Astrocyte of the hippocampus (primary cell): ENCODE results near the gene SPEF1.

Experiments
- DNase-seq: peaks from one replicate; pipeline ENCODE4 v3.0.0; 2011; ENCODE audit warnings: low read depth, low spot score

SPEF1 gene

DNA sequence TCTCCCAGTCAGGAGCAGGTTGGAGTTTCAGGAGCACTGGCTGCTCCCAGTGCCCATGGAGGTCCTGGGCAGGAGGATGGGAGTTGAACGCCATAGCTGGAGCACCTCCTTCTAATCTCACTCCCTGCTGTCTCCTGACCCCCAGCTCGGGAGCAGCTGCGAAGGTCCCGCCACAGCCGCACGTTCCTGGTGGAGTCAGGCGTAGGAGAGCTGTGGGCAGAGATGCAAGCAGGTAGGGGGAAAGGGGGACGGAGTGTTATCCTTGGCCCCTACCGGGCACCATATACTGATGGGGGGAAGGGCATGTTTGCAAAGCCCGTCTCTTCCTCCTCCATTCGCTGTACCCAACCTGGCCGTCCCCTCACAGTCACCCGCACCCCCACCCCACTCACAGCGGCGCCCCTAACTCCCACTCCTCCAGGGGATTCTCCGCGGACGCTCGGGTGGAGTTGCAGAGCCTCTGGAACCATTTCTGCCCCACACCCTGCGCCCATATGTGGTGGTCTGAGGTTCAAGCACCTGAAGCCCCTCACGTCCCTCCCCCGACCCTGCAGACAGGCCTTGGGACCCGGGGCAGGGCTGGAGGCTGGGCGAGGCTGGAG, 32.1 kb downstream of the SPEF1 start:
- no peak for DNase-seq

DNA sequence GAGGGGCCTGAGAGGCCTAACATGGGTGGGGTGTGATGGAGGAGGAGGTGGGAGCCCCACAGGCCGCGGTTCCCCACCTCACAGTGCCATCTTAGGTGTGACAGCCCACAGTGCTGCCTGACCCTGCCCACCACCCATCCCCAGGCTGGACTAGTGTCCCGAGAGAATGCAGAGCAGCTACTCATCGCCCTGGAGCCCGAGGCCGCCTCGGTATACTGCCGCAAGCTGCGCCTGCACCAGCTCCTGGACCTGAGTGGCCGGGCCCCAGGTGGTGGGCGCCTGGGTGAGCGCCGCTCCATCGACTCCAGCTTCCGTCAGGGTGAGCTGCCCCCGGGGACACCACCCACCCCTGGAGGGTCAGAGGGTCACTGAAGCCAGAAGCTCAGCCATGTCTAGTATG, 33.2 kb downstream of the SPEF1 start:
- no peak for DNase-seq

DNA sequence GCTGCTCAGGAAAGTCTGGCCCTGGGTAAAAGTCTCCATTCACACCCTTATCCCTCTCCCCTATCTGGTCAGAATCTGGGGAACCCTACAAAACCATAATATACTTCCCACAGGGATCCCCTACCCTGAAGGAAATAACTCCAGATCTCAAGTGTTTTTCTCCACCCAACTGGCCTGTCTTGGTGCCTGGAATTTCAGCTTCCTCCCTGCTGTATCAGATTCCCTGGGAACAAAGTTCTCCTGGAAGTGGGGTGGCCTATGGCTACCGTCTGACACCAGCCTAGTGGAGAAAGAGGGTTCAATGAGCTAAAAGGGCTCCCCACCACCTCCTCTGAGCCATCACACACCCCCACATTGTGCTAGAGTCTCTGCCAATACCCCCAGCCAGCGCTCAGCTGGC, 33.8 kb downstream of the SPEF1 start:
- DNase-seq = no peak

DNA sequence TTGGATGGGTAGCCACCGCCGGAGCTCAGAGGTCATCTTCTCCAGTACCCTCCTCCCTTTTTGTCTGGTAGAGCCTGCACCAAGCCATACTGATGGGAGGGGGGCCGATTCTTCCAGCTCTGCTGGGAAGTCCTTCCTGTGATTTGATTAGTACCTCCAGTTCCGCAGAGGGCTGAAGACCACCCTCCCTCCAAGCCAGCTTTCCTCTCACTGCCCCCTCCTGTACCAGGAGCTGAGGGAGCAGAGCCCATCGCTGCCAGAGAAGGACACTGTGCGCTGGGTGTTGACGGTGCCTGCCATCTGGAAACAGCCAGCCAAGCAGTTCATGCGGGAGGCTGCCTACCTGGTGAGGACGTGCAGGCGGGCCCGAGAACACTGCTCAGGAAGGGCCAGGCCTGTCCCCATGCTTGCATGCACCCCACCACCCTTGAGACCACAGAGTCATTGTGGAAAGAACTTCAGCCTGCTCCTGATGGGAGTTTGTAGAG, 35.5 kb downstream of the SPEF1 start:
- no peak for DNase-seq

DNA sequence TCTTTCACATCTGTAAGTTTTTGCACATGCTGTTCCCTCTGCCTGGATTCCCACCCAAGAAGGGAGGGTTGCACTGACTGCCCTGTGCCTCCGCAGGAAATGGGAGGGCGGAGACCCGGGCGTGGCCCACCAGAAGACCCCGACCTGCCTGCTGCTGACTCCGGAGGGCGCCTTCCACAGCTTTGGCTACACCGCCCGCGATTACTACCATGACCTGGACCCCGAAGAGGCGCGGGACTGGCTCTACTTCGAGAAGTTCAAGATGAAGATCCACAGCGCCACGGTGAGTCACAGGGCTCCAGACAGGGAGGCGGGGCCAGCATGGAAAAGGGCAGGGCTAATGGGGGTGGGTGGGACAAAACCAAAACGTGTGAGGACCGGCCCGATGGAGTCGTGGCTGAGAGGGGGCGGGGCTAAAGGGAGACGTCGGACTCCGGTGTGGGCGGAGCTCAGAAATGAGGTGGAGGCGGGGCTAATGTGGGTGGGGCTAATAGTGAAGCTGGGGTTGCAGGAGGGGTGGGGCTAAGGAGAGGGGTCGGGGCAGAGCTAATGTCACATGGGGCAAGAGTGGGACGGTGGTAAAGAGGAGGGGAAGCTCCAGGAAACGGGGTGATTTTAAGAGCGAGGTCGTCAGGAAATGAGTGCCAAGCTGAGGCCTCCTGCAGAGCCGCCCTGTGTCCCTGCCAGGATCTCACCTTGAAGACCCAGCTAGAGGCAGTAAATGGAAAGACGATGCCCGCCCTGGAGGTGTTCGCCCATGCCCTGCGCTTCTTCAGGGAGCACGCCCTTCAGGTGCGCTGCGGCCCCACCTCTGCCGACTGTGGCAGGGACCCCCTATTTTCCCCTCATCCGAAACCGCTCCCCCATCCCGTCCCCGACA, 36.2 kb downstream of the SPEF1 start:
- peak; percentile 64 for DNase-seq

DNA sequence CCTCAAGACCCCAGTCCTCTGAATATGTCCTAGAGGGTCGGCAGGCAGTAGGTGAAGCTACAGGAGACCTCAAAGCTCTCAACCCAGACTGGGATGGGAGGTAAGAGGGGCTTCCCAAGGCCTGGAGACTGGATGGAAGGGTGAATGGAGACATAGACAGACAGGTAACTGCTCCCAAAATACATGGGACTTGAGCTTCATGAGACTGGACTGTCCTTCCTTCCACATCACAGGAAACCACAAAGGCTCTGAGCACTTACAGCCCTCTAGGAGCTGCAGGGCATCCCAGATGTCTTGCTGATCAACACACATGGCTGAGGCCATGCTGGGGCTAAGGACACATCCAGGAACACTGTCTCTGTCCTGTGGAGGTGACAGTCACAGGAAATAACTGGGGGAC, 37.2 kb downstream of the SPEF1 start:
- DNase-seq = no peak

DNA sequence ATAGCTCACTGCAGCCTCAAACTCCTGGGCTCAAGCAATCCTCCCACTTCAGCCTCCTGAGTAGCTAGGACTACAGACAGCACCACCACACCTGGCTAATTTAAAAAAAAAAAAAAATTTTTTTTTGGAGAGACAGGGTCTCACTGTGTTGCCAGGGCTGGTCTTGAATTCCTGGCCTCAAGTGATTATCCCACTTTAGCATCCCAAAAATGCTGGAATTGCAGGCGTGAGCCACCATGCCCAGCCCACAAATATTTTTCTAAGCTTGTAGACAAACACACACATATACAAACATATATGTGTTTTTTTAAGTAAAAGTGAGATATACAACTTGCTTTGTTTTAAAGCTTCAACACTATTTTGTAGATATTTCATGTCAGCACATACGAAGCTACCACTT, 38.0 kb downstream of the SPEF1 start:
- no peak for DNase-seq

DNA sequence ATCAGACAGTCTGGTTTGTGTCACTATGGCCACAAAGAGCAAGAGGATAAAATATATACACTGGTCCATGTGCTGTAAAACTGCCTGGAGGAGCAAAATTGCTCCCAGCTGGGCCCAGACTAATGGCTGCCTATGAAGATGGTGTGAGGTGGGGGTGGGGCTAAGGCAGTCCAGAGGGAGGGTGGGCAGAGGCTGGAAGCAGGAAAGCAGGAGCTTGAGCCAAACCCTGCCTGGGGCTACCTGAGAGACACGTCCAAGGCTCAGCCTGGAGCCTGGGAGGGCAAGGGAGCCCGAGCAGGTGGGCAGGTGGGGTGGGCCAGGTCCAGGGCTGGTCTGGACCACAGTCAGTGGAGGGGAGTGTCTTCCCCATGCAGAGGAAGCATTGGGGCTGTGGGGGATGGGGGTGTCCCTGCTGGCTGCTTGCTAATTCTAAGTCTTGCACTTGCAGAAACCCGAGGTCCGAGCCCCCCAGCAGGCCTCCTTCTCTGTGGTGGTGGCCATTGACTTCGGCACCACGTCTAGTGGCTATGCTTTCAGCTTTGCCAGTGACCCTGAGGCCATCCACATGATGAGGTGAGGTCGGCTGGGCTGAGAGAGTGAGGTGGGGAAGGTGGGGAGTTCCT, 39.3 kb downstream of the SPEF1 start:
- DNase-seq = no peak

DNA sequence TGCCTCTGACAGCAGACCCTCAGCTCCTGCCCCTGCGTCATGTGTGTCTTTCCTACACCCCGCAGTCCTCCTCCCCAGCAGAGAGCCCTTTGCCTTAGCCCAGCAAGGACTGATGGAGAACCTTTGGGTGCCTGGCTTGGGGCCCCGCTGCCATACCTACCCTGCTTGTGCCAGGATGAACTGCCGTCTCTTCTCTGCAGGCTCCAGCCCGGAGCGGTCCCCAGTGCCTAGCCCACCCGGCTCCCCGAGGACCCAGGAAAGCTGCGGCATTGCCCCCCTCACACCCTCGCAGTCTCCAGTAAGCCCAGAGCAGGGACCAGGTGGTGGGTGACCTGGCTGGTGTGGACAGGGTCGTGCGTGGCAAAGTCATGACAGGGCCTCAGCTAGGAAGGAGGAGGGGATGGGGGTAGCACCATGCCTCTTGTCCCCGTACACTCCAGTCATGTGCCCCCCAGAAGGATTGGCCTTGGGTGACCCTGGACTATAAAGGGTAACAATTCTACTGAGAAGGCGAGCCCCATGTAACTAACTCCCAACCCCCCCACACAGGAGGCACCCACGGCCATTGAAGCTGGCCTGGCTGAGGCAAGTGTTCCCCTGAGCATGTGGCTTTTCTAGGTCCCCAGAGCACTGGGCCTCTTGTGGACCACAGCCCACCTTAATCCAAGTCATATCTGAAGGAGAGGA, 40.5 kb downstream of the SPEF1 start:
- DNase-seq = no peak

DNA sequence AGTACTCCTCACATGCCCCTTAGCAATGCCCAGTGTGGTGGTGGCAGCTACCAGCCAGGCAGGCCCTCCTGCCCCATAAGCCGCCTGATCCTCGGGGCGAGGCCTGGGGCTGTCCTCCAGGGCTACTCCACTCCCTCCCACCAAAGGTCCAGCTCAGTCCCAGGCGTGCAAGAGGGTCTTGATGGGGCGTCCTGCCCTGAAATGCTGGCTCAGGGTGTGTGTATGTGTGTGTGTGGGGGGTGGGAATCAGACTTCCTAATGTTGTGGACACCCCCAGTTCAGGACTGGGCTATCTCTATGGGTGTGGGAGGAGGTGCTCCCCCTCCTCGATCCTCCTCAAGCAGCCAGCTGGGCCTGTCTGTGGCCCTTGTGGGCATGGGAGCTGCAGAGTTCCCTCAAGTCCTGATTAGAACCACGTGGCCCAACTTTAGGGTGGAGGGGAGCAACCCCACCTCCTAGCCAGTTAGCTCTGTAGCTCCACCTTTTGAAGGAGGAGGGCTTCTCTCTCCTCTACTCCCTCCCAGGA, 41.3 kb downstream of the SPEF1 start:
- DNase-seq = no peak

DNA sequence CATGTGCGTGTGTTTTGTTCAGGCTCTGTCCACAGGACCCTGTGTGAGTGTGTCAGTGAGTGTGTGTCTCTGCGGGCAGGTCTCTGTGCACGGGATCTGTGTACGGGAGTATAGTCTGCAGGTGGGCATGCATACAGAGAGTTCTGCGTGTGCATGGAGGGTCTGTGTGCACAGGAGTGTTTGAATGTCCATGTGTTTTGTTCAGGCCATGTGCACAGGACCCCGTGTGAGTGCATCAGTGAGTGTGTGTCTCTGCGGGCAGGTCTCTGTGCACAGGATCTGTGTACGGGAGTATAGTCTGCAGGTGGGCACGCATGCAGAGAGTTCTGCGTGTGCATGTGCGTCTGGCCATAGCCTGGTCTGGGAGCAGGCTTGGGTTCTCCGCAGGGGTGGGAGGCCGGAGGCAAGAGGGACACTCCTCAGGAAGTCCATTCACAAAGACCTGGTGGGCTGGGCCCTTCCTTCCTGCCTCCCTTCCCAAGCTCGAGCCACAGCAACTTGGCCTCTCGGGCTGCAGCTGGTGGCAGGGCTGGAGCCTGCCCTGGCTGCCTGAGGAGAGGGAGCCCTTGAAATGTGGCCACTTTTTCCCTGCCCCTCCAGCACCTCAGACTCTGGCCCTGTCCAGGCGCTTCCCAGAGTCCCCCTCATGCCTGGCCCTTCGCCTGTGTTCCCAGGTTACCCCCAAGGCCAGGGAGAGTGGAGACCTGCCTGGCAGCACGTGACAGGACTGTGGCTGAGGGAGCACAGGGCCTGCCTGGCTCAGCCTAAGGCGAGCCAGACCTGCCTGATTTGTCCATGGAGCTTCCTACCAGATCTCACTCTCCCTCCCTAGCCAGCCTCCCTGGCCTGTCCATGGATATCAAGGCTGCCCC, 42.0 kb downstream of the SPEF1 start:
- DNase-seq = no peak

DNA sequence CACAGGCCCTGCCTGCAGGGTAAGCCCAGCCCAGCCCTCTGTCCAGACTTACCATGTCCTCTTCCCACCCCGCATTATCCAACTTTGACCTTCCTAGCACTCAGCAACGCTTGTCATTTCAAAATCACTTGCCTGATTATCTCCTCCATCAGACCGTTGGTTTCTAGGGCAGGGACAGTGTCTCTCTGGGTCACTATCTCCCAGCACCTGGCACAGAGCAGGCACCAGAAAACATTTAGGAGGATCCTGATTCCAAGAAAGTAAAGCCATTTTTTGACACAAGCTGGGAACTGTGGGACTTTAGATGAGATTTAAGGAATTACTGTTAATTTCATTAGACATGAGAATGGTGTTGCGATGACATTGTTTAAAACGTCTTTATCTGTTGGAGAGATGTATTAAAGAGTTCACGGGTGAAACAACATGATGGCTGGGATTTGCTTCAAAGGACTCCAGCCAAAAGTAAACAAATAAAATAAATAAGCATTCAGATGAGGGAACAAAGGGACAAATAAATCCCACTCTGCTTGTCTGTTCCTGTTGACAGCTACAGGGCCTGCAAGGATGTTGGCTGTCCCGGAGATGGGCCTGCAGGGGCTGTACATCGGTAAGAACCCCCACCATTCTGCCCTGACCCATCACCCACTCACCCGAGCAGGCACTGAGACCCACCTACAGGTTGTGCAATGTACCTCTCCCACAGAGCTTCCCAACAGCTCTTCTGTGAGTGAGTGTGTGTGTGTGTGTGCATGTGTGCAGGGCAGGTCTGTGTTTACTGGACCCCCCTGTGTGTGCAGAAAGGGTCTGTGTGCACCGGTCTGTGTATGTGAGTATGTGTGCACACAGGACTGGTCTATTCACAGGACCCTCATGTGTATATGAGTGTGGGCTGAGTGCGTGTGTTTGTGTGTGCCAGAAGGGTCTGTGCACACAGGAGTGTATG, 42.9 kb downstream of the SPEF1 start:
- no peak for DNase-seq

DNA sequence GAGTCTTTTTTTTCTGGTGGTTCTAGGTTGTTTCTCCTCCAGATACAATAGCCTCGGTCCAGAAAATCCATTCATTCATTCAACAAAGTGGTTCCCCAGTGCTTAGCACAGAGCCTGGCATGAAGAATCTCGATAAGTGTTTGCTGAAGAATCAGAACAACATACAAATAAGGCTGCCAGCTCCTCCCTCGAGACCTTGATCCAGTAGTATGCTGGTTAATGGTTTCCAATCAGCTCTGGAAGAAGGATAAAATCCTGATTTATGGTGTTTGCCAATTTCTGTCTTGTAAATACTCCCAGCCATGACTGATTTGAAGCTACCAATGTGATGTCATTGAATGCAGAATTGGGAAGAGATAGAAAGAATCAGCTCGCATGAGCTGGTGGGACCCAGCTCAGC, 45.5 kb downstream of the SPEF1 start:
- no peak for DNase-seq

DNA sequence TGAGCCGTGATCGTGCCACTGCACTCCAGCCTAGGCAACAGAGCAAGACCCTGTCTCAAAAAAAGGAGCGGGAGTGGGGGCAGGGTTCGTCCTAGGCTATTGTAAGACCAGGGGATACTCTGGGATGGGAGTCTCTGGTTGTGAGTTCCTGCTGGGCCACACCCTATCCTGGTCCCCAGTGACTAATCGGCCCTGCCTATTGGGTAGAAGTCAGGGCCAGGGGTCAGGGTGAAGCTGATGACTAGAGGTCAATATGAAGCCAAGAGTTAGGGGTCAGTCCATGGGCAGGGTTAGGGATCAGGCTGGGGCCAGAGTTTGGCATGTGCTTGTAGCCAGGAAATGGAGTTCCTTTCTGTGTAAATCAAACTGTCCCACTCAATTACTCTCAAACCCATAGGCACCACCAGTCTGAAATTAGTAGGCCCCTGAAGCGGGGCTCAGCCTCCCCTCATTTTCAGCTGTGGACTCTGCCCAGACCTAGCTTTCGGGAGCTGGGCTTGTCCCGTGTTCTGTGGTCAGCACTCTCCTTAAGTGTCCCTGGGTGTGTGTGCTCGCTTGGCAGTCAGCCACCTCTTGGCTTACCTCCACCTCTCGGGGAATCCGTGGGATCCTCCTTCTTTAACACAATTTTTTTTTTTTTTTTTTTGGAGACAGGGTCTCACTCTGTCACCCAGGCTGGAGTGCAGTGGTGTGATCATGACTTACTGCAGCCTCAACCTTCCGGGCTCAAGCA, 47.0 kb downstream of the SPEF1 start:
- no peak for DNase-seq

DNA sequence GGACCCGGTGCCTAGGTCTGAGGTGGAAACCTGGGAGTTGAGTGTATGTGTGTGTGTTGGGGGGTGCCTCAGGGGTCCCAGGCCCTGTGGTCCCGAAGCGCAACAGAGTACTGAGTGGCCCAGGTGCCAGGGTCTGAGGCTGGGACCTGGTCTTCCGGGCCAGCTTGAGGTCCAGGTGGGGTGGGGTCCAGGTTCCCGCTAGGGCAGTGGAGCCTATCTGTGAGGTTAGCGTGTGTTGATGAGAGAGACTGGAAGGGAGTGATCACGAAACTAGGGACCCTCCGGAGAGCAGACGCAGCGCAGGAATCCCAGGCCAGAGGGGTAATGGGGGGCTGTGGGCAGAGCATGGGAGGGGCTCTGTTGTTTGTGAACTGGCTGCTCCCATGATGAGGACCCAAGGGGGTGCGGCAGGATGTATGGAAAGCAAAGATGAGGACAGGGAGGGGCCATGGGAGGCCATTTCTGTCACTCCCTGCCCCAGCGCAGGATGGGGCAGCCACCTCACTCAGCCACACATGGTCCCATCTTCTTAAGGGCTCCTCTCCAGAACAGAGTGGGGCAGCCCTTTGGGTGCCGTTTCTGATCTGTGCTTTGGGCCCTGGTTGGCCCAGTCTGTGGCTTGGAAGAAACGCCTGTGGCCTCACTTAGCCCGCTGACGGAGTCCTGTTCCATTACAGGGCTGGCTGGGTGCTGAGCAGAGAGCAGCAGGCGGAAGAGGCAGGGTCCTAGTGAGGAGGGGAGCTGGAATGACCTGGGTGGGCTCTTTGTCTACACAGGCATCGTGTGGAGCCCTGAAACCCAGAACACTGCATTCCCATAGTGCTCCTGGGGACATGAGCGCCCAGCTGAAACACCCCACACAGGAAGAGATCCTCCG, 47.9 kb downstream of the SPEF1 start:
- no peak for DNase-seq

DNA sequence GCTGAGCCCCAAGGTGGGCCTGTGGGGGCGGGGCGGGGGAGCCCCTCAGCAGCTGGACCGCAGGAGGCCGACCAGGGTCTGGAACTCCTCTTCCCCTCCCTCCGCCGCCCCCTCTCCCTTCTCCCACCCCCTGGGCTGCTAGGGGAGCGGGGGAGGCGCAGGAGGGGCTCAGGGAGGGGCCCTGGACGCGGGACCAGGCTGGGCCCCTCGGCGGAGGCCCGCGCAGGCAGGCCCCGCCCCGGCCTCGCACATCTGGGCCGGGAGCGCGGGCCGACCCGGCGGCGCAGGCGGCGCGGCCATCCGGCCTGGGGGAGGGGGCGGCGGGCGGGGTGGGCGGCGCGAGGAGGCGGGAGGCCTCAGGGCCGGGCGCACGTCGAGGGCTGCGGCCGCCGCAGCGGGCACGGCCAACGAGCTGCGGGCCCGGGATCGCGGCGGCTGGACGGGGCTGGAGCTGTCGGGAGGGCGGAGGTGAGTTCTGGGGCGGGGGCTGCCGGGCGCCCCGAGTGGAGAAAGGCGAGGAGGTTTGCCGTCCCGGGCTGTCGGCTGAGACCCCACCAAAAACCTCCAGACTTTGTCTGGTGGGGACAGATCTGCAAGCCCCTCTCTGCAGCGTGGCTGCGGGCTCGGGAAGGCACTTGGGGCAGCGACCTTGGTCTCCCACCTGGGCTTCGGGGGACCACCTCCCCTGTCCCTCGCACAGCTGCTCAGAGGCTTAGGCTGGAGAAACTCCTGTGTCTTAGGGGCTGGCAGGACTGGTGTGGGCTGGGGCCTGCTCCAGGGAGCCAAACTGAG, 48.7 kb downstream of the SPEF1 start, which contains the start of gene HSPA12B:
Gene HSPA12B (plus strand): TSS at position 359 of the 792 bp plus-strand sequence. CDS start 5,990 bp downstream, outside the sequence.
- no peak for DNase-seq

DNA sequence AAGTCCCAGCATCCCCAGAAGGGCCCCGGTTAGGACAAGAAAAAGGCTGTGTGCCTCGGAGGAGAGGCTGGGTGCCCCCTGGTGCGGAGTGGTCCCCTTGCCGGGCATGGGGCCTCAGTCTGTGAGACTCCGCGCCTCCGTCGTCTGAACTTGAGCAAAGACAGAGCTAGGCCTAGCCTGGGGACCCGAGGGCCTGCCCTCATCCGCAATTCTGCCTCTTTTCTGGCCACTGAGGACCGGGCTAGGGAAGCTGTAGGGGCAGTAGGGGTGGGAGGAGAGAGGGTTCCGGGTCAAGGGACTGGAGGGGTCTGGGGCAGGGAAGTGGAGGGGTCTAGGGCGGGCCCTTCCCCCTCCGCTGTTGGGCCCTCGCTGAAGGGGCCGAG, 49.3 kb downstream of the SPEF1 start:
- DNase-seq = no peak
